Central memory CD8-positive, alpha-beta T cell (primary cell): Measurements from ENCODE around the gene NPIPB8.
"Not testable (repeated sequence)": the region's sequence is repeated elsewhere in the genome, so short reads cannot be mapped to it uniquely, and the experiment has no call there.

ENCODE experiments used
- ATAC-seq: fragments of 150-1000 bp; cut with Tn5 transposase; replicated peaks from 2 replicates; pipeline ENCODE4 v1.10.0; 2022; ENCODE audit warnings: mild to moderate bottlenecking, moderate FRiP score, moderate number of reproducible peaks; ENCODE audit not compliant: poor library complexity, severe bottlenecking; ENCODE audit errors: extremely low read depth
- DNase-seq, 2 donors: peaks; one replicate each; pipeline ENCODE4 v3.0.0; 2021; ENCODE audit warnings: low spot score in 2 of 2
- H3K27ac Mint-ChIP-seq: one replicate; pipeline ENCODE4 v1.8.0; 2022; ENCODE audit warnings: low read depth, mild to moderate bottlenecking, moderate library complexity, mixed read lengths
- H3K27me3 Mint-ChIP-seq: one replicate; pipeline ENCODE4 v1.8.0; 2022; ENCODE audit warnings: mixed read lengths
- H3K36me3 Mint-ChIP-seq: one replicate; pipeline ENCODE4 v1.8.0; 2022; ENCODE audit warnings: mild to moderate bottlenecking, moderate library complexity, mixed read lengths; ENCODE audit not compliant: insufficient read depth
- H3K4me1 Mint-ChIP-seq: one replicate; pipeline ENCODE4 v1.8.0; 2022; ENCODE audit warnings: mixed read lengths
- H3K4me3 Mint-ChIP-seq: one replicate; pipeline ENCODE4 v1.8.0; 2022; ENCODE audit warnings: mild to moderate bottlenecking, moderate library complexity, mixed read lengths
- H3K9me3 Mint-ChIP-seq: one replicate; pipeline ENCODE4 v1.8.0; 2022; ENCODE audit warnings: mixed read lengths

The NPIPB8 gene

GRCh38 chr16:28599377-28600285, 38.2 kb upstream of the NPIPB8 start:
- not testable (repeated sequence) for H3K36me3 Mint-ChIP-seq, H3K9me3 Mint-ChIP-seq, H3K27ac Mint-ChIP-seq, DNase-seq, H3K27me3 Mint-ChIP-seq, H3K4me1 Mint-ChIP-seq, H3K4me3 Mint-ChIP-seq
- peak; percentile 98 for ATAC-seq

- not testable (repeated sequence) for H3K4me1 Mint-ChIP-seq, H3K4me3 Mint-ChIP-seq, ATAC-seq
Measured at GRCh38 chr16:28600965-28601364, 36.9 kb upstream of the NPIPB8 start.

DNA sequence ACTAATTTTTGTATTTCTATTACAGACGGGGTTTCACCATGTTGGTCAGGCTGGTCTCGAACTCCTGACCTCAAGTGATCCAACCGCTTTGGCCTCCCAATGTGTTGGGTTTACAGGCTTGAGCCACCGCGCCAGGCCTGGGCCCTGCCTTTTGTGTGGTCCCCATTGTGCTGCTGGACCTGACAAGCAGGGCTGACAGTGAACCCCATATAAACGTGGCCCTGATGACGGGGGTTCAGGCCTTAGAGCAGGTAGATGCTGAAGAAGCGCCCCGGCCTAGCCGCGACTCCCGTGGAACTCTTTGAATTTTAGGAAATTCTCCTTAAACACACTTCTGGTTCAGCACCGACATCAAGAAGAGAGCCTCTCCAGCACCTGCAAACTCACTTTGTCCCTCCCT, 36.3 kb upstream of the NPIPB8 start:
- not testable (repeated sequence) for H3K27ac Mint-ChIP-seq, ATAC-seq, DNase-seq, H3K36me3 Mint-ChIP-seq, H3K27me3 Mint-ChIP-seq, H3K4me3 Mint-ChIP-seq, H3K4me1 Mint-ChIP-seq, H3K9me3 Mint-ChIP-seq

More at GRCh38 chr16:28600965-28601364, 36.9 kb upstream of the NPIPB8 start:
- DNase-seq, H3K36me3 Mint-ChIP-seq, H3K27ac Mint-ChIP-seq, H3K27me3 Mint-ChIP-seq, H3K9me3 Mint-ChIP-seq: not testable (repeated sequence)

DNA sequence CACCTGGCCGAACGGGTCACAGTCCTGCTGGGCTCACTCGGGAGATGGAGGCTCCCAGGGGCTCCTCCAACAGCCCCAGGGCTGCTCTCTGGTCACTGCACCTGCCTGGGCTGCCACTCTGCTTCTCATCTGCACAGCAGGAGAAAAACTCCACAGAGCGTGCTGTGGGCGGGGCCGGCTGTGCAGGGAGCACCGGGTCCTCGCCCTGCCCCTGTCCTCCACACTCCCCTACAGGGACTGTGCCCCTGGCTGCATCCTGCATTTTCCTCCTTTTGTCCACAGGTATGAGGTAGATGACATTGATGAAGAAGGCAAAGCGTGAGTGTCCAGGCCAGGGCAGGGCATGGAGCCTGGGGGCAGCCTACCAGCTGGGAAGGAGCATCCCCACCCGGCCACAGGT, 35.8 kb upstream of the NPIPB8 start:
- H3K36me3 Mint-ChIP-seq, H3K4me3 Mint-ChIP-seq, H3K9me3 Mint-ChIP-seq, H3K27ac Mint-ChIP-seq, ATAC-seq, DNase-seq, H3K4me1 Mint-ChIP-seq, H3K27me3 Mint-ChIP-seq: not testable (repeated sequence)

GRCh38 chr16:28602529-28602928, 35.3 kb upstream of the NPIPB8 start:
- no peaks in the 10 kb centered on the region for H3K9me3 Mint-ChIP-seq
- ATAC-seq (no peak), DNase-seq (no peak)
- H3K27ac Mint-ChIP-seq: no peak overlapping the region
- no peaks in the 10 kb centered on the region for H3K36me3 Mint-ChIP-seq
- no peak overlapping the region for H3K4me3 Mint-ChIP-seq
- H3K27me3 Mint-ChIP-seq: no peaks in the 10 kb centered on the region
- H3K4me1 Mint-ChIP-seq: no peaks in the 10 kb centered on the region

DNA sequence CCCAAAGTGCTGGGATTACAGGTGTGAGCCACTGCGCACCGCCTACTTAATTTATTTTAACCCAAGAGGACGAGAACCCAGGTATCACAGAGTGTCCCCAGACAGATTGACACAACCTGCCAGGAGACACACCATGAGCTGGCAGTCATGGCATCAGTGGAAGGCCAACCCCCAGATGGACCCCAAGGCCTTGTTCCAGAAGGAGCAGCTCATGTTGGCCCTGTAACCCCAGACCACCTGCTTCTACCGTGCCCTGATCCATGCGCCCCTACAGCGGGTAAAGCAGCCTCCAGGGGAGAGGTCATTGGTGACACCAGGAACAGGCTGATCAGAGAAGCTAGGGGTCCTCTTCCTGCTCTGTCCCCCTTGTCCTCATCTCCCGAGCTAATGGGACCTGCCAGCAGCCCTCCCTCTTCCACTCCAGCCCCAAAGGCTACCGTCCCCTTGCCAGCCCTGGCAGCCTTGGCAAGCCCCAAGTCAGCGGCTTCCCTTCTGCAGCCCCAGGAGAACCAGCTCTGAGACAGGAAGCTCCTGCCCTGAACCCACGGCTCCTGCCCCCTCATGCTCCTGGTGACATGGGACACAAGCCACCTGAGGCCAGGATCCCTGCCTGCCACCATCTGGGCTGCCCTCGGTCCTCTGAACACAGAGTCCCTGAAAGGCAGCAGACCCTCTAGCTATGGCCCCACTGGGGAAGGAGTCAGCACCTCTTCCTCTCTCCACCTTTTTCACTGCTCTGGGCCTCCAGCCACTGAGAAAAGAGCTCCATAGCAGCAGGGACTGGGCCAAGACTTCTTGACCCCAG, 34.3 kb upstream of the NPIPB8 start:
- Mint-ChIP-seq H3K9me3 (no peaks in the 10 kb centered on the region), H3K27ac (no peak overlapping the region), H3K36me3 (no peaks in the 10 kb centered on the region), H3K4me1 (no peaks in the 10 kb centered on the region), H3K27me3 (no peaks in the 10 kb centered on the region), H3K4me3 (no peak overlapping the region)
- ATAC-seq: no peak
- DNase-seq: no peak

- Mint-ChIP-seq H3K4me1 (no peaks in the 10 kb centered on the region), H3K27ac (no peak overlapping the region), H3K27me3 (no peaks in the 10 kb centered on the region), H3K4me3 (no peak overlapping the region), H3K36me3 (no peaks in the 10 kb centered on the region), H3K9me3 (no peaks in the 10 kb centered on the region)
- no peak for DNase-seq
- ATAC-seq: no peak
Measured at GRCh38 chr16:28604186-28604565, 33.7 kb upstream of the NPIPB8 start.

- Mint-ChIP-seq H3K27me3 (no peaks in the 10 kb centered on the region), H3K4me1 (peaks cover 10% of the 10 kb centered on the region), H3K4me3 (no peak overlapping the region), H3K9me3 (no peaks in the 10 kb centered on the region), H3K36me3 (no peaks in the 10 kb centered on the region), H3K27ac (no peak overlapping the region)
- ATAC-seq: no peak
- DNase-seq: no peak
Measured at GRCh38 chr16:28606291-28607115, 31.4 kb upstream of the NPIPB8 start.

DNA sequence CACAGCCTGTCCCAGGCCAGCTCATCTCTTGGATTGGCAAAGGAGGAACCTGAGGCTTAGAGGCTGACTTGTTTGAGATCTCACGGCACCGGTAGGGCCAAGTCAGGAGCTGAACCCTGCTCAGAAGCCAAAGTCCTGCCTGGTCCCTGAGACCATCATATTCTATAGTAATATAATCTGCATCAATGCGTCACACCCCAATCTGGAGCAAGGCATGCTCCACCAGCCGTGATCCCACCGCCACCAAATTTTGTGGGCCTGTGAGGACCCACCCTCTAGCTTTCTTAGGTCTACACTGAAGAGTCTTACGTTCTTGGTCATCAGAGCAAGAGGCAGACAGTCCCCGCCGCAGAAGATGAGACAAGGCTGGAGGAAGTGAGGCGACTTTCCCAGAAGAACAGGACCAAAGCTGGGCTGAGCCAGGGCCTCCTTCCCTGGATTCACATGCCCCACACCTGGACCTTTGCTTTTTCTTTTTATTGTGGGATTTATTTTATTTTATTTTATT, 30.7 kb upstream of the NPIPB8 start:
- Mint-ChIP-seq H3K36me3 (no peaks in the 10 kb centered on the region), H3K4me1 (peaks cover 10% of the 10 kb centered on the region), H3K9me3 (no peaks in the 10 kb centered on the region), H3K27ac (no peak overlapping the region), H3K4me3 (no peak overlapping the region), H3K27me3 (no peaks in the 10 kb centered on the region)
- DNase-seq (no peak), ATAC-seq (no peak)

DNA sequence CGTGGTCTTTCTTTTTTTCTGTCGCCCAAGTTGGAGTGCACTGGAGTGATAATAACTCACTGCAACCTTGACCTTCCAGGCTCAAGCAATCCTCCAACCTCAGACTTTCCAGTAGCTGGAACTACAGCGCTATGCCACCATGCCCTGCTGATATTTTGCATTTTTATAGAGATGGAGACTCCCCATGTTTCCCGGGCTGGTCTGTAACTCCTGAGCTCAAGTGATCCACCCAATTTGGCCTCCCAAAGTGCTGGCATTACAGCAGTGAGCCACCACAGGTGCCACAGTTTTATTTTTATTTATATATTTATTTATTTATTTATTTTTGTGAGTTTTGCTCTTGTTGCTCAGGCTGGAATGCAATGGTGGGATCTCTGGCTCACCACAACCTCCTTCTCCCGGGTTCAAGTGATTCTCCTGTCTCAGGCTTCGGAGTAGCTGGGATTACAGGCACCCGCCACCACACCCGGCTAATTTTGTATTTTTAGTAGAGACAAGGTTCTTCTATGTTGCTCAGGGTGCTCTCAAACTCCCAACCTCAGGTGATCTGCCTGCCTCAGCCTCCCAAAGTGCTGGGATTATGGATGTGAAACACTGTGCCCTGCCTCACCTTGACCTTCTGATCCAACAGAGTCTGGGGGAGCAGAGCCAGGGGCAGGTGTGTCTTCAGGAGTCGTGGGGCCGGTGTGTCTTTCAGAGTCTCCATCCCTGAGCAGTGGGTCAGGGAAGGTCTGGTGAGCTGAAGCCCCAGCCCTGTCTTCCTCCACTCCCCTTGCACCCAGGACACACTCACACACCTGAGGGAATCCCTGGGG, 30.0 kb upstream of the NPIPB8 start:
- not testable (repeated sequence) for DNase-seq, H3K36me3 Mint-ChIP-seq, H3K27ac Mint-ChIP-seq, H3K4me3 Mint-ChIP-seq, H3K9me3 Mint-ChIP-seq, H3K27me3 Mint-ChIP-seq, ATAC-seq
- H3K4me1 Mint-ChIP-seq: peaks cover 10% of the 10 kb centered on the region

DNA sequence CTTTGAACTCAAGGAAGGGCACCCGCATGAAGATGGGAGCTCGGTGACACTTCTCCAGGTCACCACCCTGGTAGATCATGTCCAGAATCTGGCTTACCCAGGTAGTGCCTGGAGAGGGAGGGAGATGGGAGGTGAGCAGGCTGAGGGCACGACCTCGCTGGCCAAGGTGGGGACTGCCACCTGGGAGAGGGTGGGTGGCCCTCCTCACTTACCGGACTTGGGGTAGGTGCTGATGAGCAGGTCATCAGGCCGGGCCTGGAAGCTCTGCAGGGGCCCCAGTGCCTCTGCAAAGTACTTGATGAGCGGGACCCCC, 29.4 kb upstream of the NPIPB8 start:
- H3K36me3 Mint-ChIP-seq, H3K4me3 Mint-ChIP-seq, DNase-seq, H3K27ac Mint-ChIP-seq, H3K27me3 Mint-ChIP-seq, ATAC-seq, H3K9me3 Mint-ChIP-seq: not testable (repeated sequence)
- peaks cover 10% of the 10 kb centered on the region for H3K4me1 Mint-ChIP-seq
